ENCODE data around the gene TAS2R60. TPM values are rescaled to one million over a fixed set of nuclear protein-coding genes. Genes with fewer than 3 reads are reported as not detected.
A peak's percentile ranks its signal among the peaks of the same experiment; 100 is the strongest.

TAS2R60 gene
- total RNA-seq, 2 experiments from 2014 or later = not detected

DNA sequence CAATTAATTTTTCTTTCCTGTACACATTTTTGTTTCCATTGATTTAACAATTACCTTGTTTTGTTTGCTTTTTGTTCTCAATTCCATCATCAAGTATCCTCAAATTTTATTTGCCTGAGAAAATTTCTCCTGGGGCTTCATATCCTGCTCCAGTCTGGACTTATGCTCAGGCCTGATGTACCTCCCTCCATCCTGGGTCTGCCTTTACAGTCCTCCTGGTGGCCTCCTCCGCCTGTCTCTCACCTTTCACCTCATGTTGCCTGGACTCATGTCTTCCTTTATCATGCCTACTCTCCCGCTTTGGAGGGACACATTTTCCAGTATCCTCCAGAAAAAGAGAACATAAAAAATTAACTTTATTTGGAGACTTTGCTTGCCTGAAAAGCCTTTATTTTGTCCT, 12.1 kb upstream of the TAS2R60 start:
- POLR2A ChIA-PET = no interaction called here
- intact Hi-C loops (cut with micrococcal nuclease) = no loop called here
- no peaks in the 10 kb centered on the region for H3K27me3 Mint-ChIP-seq
- DNase-seq = no peak
- CTCF ChIA-PET = interaction anchor here (1.3 kb wide), 1 partner anchor 191 kb away, joined by 4 read pairs; no protein-coding TSS in a partner anchor
- H3K4me1 Mint-ChIP-seq (ENCODE audit: low read depth) = peaks cover 5% of the 10 kb centered on the region
- H3K36me3 Mint-ChIP-seq = no peaks in the 10 kb centered on the region
- no peak overlapping the region for H3K4me3 Mint-ChIP-seq
- H3K27ac Mint-ChIP-seq = no peak overlapping the region
- H3K9me3 Mint-ChIP-seq = no peaks in the 10 kb centered on the region

DNA sequence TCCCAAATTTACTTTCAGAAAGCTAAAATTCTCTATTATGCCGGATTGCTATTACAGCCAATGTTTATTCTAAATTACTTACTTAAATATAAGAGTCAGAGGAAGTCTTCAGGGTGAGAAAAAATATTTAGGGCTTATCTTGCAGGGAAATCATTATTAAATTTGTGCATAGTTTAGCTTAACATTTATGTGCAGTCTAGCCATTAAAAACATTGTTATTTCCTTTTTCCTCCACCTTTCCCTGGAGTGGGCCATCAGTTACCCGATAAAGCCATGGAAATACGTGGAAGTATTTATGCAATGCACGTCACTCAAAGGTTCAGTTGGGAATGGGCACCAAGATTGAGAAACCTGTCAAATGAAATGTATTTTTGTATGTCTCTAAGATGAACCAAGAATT, 9.5 kb upstream of the TAS2R60 start:
- H3K4me3 Mint-ChIP-seq = no peak overlapping the region
- no peaks in the 10 kb centered on the region for H3K27me3 Mint-ChIP-seq
- CTCF ChIA-PET = interaction anchor here (1.2 kb wide), 1 partner anchor 230 kb away, joined by 3 read pairs; no protein-coding TSS in a partner anchor
- intact Hi-C loops (cut with micrococcal nuclease) = no loop called here
- no peak for DNase-seq
- no peaks in the 10 kb centered on the region for H3K36me3 Mint-ChIP-seq
- no peak overlapping the region for H3K27ac Mint-ChIP-seq
- peaks cover 17% of the 10 kb centered on the region for H3K4me1 Mint-ChIP-seq (ENCODE audit: low read depth)
- H3K9me3 Mint-ChIP-seq = no peaks in the 10 kb centered on the region
- POLR2A ChIA-PET = no interaction called here

GRCh38 chr7:143434660-143435059, 8.6 kb upstream of the TAS2R60 start:
- peaks cover 19% of the 10 kb centered on the region for H3K4me1 Mint-ChIP-seq (ENCODE audit: low read depth)
- H3K36me3 Mint-ChIP-seq = no peaks in the 10 kb centered on the region
- intact Hi-C loops (cut with micrococcal nuclease) = no loop called here
- ChIA-PET POLR2A (no interaction called here), CTCF (interaction anchor here (0.7 to 2.7 kb wide), 5 partner anchors 14 to 303 kb away, joined by 3 to 6 read pairs (median 3); no protein-coding TSS in a partner anchor)
- H3K27ac Mint-ChIP-seq = no peak overlapping the region
- no peaks in the 10 kb centered on the region for H3K27me3 Mint-ChIP-seq
- H3K9me3 Mint-ChIP-seq = no peaks in the 10 kb centered on the region
- H3K4me3 Mint-ChIP-seq = no peak overlapping the region
- DNase-seq = no peak

DNA sequence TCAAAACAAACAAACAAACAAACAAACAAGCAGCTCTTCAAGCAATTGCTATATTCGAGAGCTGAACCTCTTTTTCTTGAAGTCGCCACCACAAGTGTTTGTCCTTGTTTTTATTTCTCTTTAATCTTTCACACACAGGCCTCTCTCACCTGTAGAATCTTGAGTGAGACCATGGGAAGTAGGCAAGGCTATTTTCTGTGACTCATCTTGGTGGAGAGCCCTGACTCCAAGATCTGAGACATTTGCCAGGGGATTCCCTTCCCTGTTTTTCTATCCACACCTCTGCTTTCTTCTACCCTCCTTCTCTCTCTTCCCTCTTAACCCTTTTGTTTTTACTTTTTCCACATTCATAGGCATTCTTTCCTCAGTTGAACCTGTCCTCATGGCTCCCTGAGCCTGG, 8.0 kb upstream of the TAS2R60 start:
- DNase-seq = no peak
- peaks cover 21% of the 10 kb centered on the region for H3K4me1 Mint-ChIP-seq (ENCODE audit: low read depth)
- no peak overlapping the region for H3K27ac Mint-ChIP-seq
- no peaks in the 10 kb centered on the region for H3K36me3 Mint-ChIP-seq
- ChIA-PET POLR2A (no interaction called here), CTCF (interaction anchor here (0.7 to 2.7 kb wide), 5 partner anchors 14 to 302 kb away, joined by 3 to 6 read pairs (median 3); no protein-coding TSS in a partner anchor)
- H3K27me3 Mint-ChIP-seq = no peaks in the 10 kb centered on the region
- H3K9me3 Mint-ChIP-seq = no peaks in the 10 kb centered on the region
- no peak overlapping the region for H3K4me3 Mint-ChIP-seq
- intact Hi-C loops (cut with micrococcal nuclease) = no loop called here

DNA sequence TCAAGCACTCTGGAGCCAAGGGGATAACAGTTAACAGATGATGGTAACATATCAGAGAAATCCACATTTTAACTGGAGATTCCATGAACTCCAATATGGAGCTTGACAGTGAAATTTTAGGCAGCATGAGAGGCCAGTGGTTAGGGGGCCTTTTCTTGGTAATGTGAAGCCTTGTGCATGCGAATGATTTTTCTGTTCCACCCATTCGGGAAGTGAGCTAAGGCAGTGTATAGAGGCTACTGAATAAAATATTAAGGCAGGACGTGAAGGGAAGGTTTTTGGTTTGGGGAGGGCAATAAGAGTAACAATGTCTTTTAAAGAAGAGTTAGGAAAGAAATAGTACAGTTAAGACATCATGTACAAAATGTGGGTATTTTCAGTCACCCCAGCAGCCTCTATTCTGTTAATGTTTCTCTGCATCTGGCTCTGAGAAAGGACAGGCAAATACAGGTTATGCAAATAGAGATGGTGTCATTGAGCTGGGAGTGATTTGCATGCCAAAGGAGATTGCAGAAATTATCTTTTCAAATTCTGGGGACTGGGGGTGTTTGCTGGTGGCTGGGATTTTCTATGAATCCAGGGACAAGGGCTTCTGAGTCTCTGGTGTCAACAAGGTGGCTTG, 6.8 kb upstream of the TAS2R60 start:
- no peak overlapping the region for H3K4me3 Mint-ChIP-seq
- no peaks in the 10 kb centered on the region for H3K36me3 Mint-ChIP-seq
- no peak for DNase-seq
- intact Hi-C loops (cut with micrococcal nuclease) = no loop called here
- H3K27ac Mint-ChIP-seq = no peak overlapping the region
- CTCF ChIA-PET = interaction anchor here (0.8 to 2.7 kb wide), 2 partner anchors 20 to 433 kb away, joined by 3 to 6 read pairs; no protein-coding TSS in a partner anchor
- peaks cover 21% of the 10 kb centered on the region for H3K4me1 Mint-ChIP-seq (ENCODE audit: low read depth)
- POLR2A ChIA-PET = interaction anchor here (0.6 kb wide), 1 partner anchor 12 kb away, joined by 3 read pairs; no protein-coding TSS in a partner anchor
- H3K27me3 Mint-ChIP-seq = no peaks in the 10 kb centered on the region
- H3K9me3 Mint-ChIP-seq = no peaks in the 10 kb centered on the region

DNA sequence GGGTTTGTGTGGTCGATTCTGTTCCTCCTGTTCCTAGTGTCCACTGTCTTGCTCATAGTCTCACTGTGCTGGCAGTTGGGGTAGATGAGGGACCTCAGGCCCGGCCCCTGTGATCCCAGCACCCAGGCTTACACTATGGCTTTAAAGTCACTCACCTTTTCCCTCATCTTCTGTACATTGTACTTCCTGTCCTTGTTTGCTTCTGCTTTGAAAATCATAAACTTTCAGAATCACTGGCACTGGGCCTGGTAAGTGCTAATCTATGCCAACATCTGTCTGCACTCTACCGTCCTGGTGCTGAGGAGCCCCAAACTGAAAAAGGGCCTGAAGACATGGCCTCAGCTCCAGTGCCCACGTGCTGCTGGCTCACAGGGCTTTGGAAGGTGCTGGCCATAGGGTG, 5.7 kb upstream of the TAS2R60 start:
- CTCF ChIA-PET = no interaction called here
- peak; percentile 22 for DNase-seq
- no peaks in the 10 kb centered on the region for H3K36me3 Mint-ChIP-seq

DNA sequence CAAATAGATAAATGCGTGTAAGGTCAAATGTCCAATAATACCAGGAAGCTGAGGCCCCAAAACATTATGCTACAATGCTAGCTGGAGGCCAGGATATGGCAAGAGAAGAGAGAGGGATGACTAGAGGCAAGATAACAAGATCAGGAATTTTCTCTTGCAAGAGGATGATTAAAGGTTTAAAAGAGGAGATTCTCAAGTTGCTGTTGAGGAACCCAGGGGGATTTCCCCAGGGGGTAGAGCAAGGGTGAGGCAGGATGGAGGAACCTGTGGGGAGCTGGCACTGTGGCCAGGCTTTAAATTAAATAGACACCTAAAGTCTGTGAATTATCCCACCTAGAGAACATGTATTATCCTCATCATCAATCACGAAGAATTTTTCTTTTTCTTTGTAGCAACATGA, 3.4 kb upstream of the TAS2R60 start:
- no peak for DNase-seq
- Mint-ChIP-seq H3K27me3 (no peaks in the 10 kb centered on the region), H3K27ac (no peak overlapping the region), H3K9me3 (no peaks in the 10 kb centered on the region), H3K4me3 (no peak overlapping the region), H3K36me3 (no peaks in the 10 kb centered on the region), H3K4me1 (ENCODE audit: low read depth) (peaks cover 21% of the 10 kb centered on the region)
- ChIA-PET POLR2A (no interaction called here), CTCF (interaction anchor here (1.3 kb wide), 1 partner anchor 23 kb away, joined by 3 read pairs; no protein-coding TSS in a partner anchor)
- intact Hi-C loops (cut with micrococcal nuclease) = no loop called here

More for the DNA sequence above, 5.7 kb upstream of the TAS2R60 start:
- Mint-ChIP-seq H3K27me3 (no peaks in the 10 kb centered on the region), H3K9me3 (no peaks in the 10 kb centered on the region), H3K4me1 (ENCODE audit: low read depth) (peaks cover 21% of the 10 kb centered on the region), H3K27ac (peak overlapping the region; percentile 40), H3K4me3 (no peak overlapping the region)
- POLR2A ChIA-PET = no interaction called here
- intact Hi-C loops (cut with micrococcal nuclease) = no loop called here

DNA sequence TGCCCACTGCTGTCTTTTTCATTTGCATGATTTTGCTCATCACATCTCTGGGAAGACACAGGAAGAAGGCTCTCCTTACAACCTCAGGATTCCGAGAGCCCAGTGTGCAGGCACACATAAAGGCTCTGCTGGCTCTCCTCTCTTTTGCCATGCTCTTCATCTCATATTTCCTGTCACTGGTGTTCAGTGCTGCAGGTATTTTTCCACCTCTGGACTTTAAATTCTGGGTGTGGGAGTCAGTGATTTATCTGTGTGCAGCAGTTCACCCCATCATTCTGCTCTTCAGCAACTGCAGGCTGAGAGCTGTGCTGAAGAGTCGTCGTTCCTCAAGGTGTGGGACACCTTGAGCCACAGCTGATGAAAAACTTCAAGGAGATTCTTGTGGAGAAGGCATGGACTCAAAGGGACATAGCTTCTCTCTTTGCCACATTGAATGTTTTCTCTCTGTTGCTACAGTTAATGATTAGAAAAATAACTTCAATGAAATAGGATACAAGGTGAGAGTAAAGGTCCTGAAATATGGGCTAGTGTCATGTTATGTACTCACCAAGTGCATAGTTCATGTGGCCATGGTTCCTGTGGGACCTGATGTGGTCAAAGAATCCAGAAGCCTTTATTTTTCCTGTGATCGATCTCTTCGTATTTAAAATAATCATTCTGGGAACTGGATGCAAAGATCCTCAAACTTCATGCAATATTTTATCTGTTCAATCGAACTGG, 970 bp downstream of the TAS2R60 start:
- Mint-ChIP-seq H3K4me3 (no peak overlapping the region), H3K27me3 (no peaks in the 10 kb centered on the region), H3K4me1 (ENCODE audit: low read depth) (peaks cover 4% of the 10 kb centered on the region), H3K27ac (no peak overlapping the region), H3K9me3 (no peaks in the 10 kb centered on the region), H3K36me3 (no peaks in the 10 kb centered on the region)
- ChIA-PET CTCF (no interaction called here), POLR2A (no interaction called here)
- DNase-seq = no peak
- intact Hi-C loops (cut with micrococcal nuclease) = no loop called here

DNA sequence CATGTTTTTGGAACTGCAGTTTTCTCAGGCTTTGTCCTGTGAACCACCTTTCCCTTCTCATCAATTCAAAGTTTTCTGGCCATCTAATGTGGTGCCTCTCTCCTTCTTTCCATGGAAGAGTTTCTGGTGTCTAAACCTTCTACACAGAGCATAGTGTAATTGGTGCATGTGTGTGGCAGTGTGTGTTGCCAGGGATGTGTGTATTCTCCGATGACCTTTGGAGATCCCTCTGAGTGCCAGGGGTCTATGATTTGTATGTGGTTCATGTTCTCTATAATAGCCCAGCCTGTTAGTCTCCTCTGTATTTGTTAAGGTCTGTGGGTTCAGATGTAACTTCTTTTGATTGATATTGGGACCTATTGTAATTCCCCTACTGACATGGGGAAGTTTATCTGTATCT, 1.5 kb downstream of the TAS2R60 start:
- Mint-ChIP-seq H3K9me3 (no peaks in the 10 kb centered on the region), H3K27me3 (no peaks in the 10 kb centered on the region), H3K27ac (no peak overlapping the region), H3K36me3 (no peaks in the 10 kb centered on the region), H3K4me1 (ENCODE audit: low read depth) (peaks cover 1% of the 10 kb centered on the region), H3K4me3 (no peak overlapping the region)
- intact Hi-C loops (cut with micrococcal nuclease) = no loop called here
- CTCF ChIA-PET = no interaction called here
- POLR2A ChIA-PET = no interaction called here
- no peak for DNase-seq

GRCh38 chr7:143447466-143447865, 4.2 kb downstream of the TAS2R60 start:
- Mint-ChIP-seq H3K36me3 (no peaks in the 10 kb centered on the region), H3K4me1 (ENCODE audit: low read depth) (no peaks in the 10 kb centered on the region), H3K27ac (no peak overlapping the region), H3K4me3 (no peak overlapping the region), H3K9me3 (no peaks in the 10 kb centered on the region), H3K27me3 (no peaks in the 10 kb centered on the region)
- no peak for DNase-seq
- ChIA-PET CTCF (interaction anchor here (0.9 kb wide), 1 partner anchor 31 kb away, joined by 3 read pairs; no protein-coding TSS in a partner anchor), POLR2A (no interaction called here)
- intact Hi-C loops (cut with micrococcal nuclease) = no loop called here

DNA sequence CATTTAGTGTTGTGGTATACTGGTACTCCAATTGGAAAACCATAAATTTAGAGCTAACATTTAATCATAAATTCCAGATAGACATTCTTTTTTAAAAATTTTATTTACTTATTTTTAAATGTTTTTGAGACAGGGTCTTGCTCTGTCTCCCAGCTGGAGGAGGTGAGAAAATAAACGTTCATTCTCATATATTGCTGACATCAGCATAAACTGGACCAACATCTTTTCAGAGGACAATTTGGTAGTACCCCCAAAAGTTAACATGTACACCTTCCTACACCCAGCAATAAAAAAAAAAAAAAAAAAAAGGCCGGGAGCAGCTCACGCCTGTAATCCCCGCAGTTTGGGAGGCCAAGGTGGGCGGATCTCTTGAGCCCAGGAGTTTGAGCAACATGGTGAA, 5.2 kb downstream of the TAS2R60 start:
- no peak overlapping the region for H3K27ac Mint-ChIP-seq
- no peak overlapping the region for H3K4me3 Mint-ChIP-seq
- no peaks in the 10 kb centered on the region for H3K4me1 Mint-ChIP-seq (ENCODE audit: low read depth)
- CTCF ChIA-PET = no interaction called here
- intact Hi-C loops (cut with micrococcal nuclease) = no loop called here
- no peaks in the 10 kb centered on the region for H3K27me3 Mint-ChIP-seq
- POLR2A ChIA-PET = no interaction called here
- no peaks in the 10 kb centered on the region for H3K9me3 Mint-ChIP-seq
- no peak for DNase-seq
- no peaks in the 10 kb centered on the region for H3K36me3 Mint-ChIP-seq

GRCh38 chr7:143449793-143450192, 6.5 kb downstream of the TAS2R60 start:
- no peaks in the 10 kb centered on the region for H3K9me3 Mint-ChIP-seq
- no peaks in the 10 kb centered on the region for H3K36me3 Mint-ChIP-seq
- ChIA-PET POLR2A (no interaction called here), CTCF (no interaction called here)
- no peaks in the 10 kb centered on the region for H3K27me3 Mint-ChIP-seq
- no peaks in the 10 kb centered on the region for H3K4me1 Mint-ChIP-seq (ENCODE audit: low read depth)
- no peak overlapping the region for H3K4me3 Mint-ChIP-seq
- H3K27ac Mint-ChIP-seq = no peak overlapping the region
- no peak for DNase-seq
- intact Hi-C loops (cut with micrococcal nuclease) = no loop called here

DNA sequence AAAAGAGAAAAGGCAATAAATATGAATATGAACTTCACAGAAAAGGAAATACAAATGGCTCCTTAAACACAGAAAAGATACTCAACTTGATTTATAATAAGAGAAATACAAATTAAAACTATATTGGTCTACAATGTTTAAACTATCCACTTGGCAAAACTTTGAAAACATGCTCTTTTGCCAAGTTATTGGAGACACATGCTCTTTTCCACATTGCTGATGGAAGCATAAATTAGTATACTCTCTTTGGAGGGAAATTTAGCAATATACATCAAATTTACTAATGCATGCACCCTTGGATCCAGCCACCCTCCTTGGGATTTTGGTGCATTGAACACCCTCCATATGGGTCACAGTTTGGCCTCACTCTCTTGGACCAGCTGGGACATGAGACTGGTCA, 7.9 kb downstream of the TAS2R60 start:
- ChIA-PET CTCF (interaction anchor here (2.5 kb wide), 1 partner anchor 236 kb away, joined by 8 read pairs; no protein-coding TSS in a partner anchor), POLR2A (no interaction called here)
- no peak for DNase-seq
- no peaks in the 10 kb centered on the region for H3K4me1 Mint-ChIP-seq (ENCODE audit: low read depth)
- no peak overlapping the region for H3K4me3 Mint-ChIP-seq
- no peaks in the 10 kb centered on the region for H3K36me3 Mint-ChIP-seq
- intact Hi-C loops (cut with micrococcal nuclease) = no loop called here
- H3K27me3 Mint-ChIP-seq = no peaks in the 10 kb centered on the region
- H3K27ac Mint-ChIP-seq = no peak overlapping the region
- H3K9me3 Mint-ChIP-seq = no peaks in the 10 kb centered on the region

Measured in activated CD4-positive, alpha-beta memory T cell treated with anti-CD3 and anti-CD28 coated beads for 36 hours (primary cell).